B cell (primary cell): ENCODE measurements around the gene DDX25.

Experiments
- CTCF ChIP-seq: fragments of 200-600 bp; IDR thresholded peaks from one replicate; pipeline ENCODE4 v1.8.0; 2022; ENCODE audit warnings: antibody characterized with exemption, mild to moderate bottlenecking
- EZH2 ChIP-seq: IDR thresholded peaks from 2 replicates; pipeline ENCODE4 v1.6.1; 2012; ENCODE audit warnings: borderline replicate concordance, low read depth, mild to moderate bottlenecking, moderate library complexity, low read length; ENCODE audit not compliant: insufficient read depth, poor library complexity, severe bottlenecking

- TF ChIP-seq CTCF (no peak), EZH2 (no peak)
Observed at GRCh38 chr11:125976156-125976555, 71.8 kb downstream of the DDX25 start.
